WTC11 (cell line): Measurements from ENCODE around the gene CALML4. TPM values are rescaled to one million over a fixed set of nuclear protein-coding genes. Genes with fewer than 3 reads are reported as not detected.

ENCODE experiments used
- ATAC-seq: fragments of 200-7000 bp; cut with Tn5 transposase; 2 replicates; pipeline ENCODE4 v1.10.0; 2021; ENCODE audit warnings: mild to moderate bottlenecking, moderate library complexity
- CTCF ChIA-PET: fragments of 300-600 bp; sonication (Branson Sonifier 250); formaldehyde crosslinking; loops from one replicate; lab custom pipeline; 2021; ENCODE audit warnings: antibody characterized with exemption; lab: Charles Lee
- POLR2A ChIA-PET: fragments of 350-600 bp; sonication (Branson Sonifier 250); formaldehyde crosslinking; loops from one replicate; lab custom pipeline; 2021; ENCODE audit warnings: antibody characterized with exemption; lab: Charles Lee
- DNase-seq: peaks from one replicate; pipeline ENCODE4 v3.0.0; 2021; ENCODE audit warnings: low spot score
- H3K27ac Mint-ChIP-seq: 2 replicates; pipeline ENCODE4 v1.8.0; 2021; ENCODE audit warnings: mixed read lengths
- H3K27me3 Mint-ChIP-seq: 2 replicates; pipeline ENCODE4 v1.8.0; 2021; ENCODE audit warnings: low read depth, mild to moderate bottlenecking, moderate library complexity, mixed read lengths
- H3K36me3 Mint-ChIP-seq: 2 replicates; pipeline ENCODE4 v1.8.0; 2021; ENCODE audit warnings: mixed read lengths
- H3K4me1 Mint-ChIP-seq: 2 replicates; pipeline ENCODE4 v1.8.0; 2022; ENCODE audit warnings: mixed read lengths
- H3K4me3 Mint-ChIP-seq: 2 replicates; pipeline ENCODE4 v1.8.0; 2021; ENCODE audit warnings: mild to moderate bottlenecking, moderate library complexity, mixed read lengths
- H3K9me3 Mint-ChIP-seq: 2 replicates; pipeline ENCODE4 v1.8.0; 2021; ENCODE audit warnings: mixed read lengths
- EMX1 ChIP-seq: fragments of 250-450 bp; sonication (Bioruptor Pico); IDR thresholded peaks from 2 replicates; pipeline ENCODE4 v1.8.0; 2021; ENCODE audit warnings: mild to moderate bottlenecking
- GRHL2 ChIP-seq: fragments of 250-450 bp; sonication (Bioruptor Pico); IDR thresholded peaks from 2 replicates; pipeline ENCODE4 v1.8.0; 2022; ENCODE audit warnings: mild to moderate bottlenecking, moderate library complexity; ENCODE audit not compliant: insufficient replicate concordance, severe bottlenecking
- IRF2 ChIP-seq: sonication (generic); formaldehyde crosslinking; IDR thresholded peaks from 2 replicates; pipeline ENCODE4 v1.8.0; 2022; ENCODE audit warnings: low read depth, missing genetic modification reagents, borderline replicate concordance
- total RNA-seq: library from RNA; stranded (reverse); gene quantifications from 3 replicates; pipeline ENCODE4 v1.2.3, GENCODE V29; 2021
- TF ChIP-seq, protein P1 (sequence below): sonication (generic); formaldehyde crosslinking; IDR thresholded peaks from 2 replicates; pipeline ENCODE4 v1.8.0; 2023; ENCODE audit warnings: missing genetic modification reagents
- TF ChIP-seq, protein P2 (sequence below): sonication (generic); formaldehyde crosslinking; IDR thresholded peaks from 2 replicates; pipeline ENCODE4 v1.8.1; 2022; ENCODE audit warnings: missing genetic modification reagents, borderline replicate concordance
- TF ChIP-seq, protein P3 (sequence below): sonication (generic); formaldehyde crosslinking; IDR thresholded peaks from 2 replicates; pipeline ENCODE4 v1.8.0; 2023; ENCODE audit warnings: mild to moderate bottlenecking, missing genetic modification reagents
- TF ChIP-seq, protein P4 (sequence below): fragments of 250-450 bp; sonication (Bioruptor Pico); IDR thresholded peaks from 2 replicates; pipeline ENCODE4 v1.9.0; 2021; ENCODE audit warnings: mild to moderate bottlenecking, borderline replicate concordance
- TF ChIP-seq, protein P5 (sequence below): sonication (generic); formaldehyde crosslinking; IDR thresholded peaks from 2 replicates; pipeline ENCODE4 v1.8.0; 2023; ENCODE audit warnings: missing genetic modification reagents, mild to moderate bottlenecking, borderline replicate concordance
- TF ChIP-seq, protein P6 (sequence below): fragments of 250-450 bp; sonication (Bioruptor Pico); IDR thresholded peaks from 2 replicates; pipeline ENCODE4 v1.9.0; 2021; ENCODE audit warnings: moderate library complexity, mild to moderate bottlenecking, inconsistent platforms, borderline replicate concordance
- TF ChIP-seq, protein P7 (sequence below): sonication (generic); formaldehyde crosslinking; IDR thresholded peaks from 2 replicates; pipeline ENCODE4 v1.8.1; 2022; ENCODE audit warnings: low read depth, mild to moderate bottlenecking, moderate library complexity, missing genetic modification reagents, borderline replicate concordance

Gene CALML4
- total RNA-seq, 1 experiment from 2014 or later = 9.8 TPM

DNA sequence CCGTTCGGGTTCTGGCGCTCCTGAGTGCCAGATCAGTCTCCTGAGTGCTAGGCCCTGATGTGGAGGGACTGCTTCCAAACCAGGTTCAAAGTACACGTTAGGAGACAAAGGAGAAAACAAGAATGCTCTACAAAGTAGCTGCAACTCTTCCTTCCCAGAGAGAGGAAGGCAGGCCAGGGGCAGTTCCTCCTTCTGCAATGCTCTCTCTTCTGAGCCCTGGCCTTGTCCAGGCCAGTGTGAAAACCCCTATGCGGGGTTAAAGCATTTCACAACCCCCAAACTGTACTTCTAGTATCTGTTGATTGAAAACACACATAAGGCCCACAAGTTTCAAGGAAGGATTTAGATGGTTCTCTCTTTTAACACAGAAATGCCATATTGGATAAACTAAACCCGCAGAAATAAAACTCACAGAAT is 9.7 kb upstream of the CALML4 start (continued):
- no peak for TF ChIP-seq EMX1 (CRISPR knock-in tag)
- TF ChIP-seq GRHL2 (CRISPR knock-in tag) = no peak
- TF ChIP-seq, protein P1, sequence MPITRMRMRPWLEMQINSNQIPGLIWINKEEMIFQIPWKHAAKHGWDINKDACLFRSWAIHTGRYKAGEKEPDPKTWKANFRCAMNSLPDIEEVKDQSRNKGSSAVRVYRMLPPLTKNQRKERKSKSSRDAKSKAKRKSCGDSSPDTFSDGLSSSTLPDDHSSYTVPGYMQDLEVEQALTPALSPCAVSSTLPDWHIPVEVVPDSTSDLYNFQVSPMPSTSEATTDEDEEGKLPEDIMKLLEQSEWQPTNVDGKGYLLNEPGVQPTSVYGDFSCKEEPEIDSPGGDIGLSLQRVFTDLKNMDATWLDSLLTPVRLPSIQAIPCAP (CRISPR knock-in tag) = no peak
- TF ChIP-seq, protein P2, sequence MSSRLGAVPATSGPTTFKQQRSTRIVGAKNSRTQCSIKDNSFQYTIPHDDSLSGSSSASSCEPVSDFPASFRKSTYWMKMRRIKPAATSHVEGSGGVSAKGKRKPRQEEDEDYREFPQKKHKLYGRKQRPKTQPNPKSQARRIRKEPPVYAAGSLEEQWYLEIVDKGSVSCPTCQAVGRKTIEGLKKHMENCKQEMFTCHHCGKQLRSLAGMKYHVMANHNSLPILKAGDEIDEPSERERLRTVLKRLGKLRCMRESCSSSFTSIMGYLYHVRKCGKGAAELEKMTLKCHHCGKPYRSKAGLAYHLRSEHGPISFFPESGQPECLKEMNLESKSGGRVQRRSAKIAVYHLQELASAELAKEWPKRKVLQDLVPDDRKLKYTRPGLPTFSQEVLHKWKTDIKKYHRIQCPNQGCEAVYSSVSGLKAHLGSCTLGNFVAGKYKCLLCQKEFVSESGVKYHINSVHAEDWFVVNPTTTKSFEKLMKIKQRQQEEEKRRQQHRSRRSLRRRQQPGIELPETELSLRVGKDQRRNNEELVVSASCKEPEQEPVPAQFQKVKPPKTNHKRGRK (CRISPR knock-in tag) = no peak
- TF ChIP-seq, protein P3, sequence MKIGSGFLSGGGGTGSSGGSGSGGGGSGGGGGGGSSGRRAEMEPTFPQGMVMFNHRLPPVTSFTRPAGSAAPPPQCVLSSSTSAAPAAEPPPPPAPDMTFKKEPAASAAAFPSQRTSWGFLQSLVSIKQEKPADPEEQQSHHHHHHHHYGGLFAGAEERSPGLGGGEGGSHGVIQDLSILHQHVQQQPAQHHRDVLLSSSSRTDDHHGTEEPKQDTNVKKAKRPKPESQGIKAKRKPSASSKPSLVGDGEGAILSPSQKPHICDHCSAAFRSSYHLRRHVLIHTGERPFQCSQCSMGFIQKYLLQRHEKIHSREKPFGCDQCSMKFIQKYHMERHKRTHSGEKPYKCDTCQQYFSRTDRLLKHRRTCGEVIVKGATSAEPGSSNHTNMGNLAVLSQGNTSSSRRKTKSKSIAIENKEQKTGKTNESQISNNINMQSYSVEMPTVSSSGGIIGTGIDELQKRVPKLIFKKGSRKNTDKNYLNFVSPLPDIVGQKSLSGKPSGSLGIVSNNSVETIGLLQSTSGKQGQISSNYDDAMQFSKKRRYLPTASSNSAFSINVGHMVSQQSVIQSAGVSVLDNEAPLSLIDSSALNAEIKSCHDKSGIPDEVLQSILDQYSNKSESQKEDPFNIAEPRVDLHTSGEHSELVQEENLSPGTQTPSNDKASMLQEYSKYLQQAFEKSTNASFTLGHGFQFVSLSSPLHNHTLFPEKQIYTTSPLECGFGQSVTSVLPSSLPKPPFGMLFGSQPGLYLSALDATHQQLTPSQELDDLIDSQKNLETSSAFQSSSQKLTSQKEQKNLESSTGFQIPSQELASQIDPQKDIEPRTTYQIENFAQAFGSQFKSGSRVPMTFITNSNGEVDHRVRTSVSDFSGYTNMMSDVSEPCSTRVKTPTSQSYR = no peak
- TF ChIP-seq, protein P4, sequence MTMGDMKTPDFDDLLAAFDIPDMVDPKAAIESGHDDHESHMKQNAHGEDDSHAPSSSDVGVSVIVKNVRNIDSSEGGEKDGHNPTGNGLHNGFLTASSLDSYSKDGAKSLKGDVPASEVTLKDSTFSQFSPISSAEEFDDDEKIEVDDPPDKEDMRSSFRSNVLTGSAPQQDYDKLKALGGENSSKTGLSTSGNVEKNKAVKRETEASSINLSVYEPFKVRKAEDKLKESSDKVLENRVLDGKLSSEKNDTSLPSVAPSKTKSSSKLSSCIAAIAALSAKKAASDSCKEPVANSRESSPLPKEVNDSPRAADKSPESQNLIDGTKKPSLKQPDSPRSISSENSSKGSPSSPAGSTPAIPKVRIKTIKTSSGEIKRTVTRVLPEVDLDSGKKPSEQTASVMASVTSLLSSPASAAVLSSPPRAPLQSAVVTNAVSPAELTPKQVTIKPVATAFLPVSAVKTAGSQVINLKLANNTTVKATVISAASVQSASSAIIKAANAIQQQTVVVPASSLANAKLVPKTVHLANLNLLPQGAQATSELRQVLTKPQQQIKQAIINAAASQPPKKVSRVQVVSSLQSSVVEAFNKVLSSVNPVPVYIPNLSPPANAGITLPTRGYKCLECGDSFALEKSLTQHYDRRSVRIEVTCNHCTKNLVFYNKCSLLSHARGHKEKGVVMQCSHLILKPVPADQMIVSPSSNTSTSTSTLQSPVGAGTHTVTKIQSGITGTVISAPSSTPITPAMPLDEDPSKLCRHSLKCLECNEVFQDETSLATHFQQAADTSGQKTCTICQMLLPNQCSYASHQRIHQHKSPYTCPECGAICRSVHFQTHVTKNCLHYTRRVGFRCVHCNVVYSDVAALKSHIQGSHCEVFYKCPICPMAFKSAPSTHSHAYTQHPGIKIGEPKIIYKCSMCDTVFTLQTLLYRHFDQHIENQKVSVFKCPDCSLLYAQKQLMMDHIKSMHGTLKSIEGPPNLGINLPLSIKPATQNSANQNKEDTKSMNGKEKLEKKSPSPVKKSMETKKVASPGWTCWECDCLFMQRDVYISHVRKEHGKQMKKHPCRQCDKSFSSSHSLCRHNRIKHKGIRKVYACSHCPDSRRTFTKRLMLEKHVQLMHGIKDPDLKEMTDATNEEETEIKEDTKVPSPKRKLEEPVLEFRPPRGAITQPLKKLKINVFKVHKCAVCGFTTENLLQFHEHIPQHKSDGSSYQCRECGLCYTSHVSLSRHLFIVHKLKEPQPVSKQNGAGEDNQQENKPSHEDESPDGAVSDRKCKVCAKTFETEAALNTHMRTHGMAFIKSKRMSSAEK (CRISPR knock-in tag) = no peak
- TF ChIP-seq, protein P5, sequence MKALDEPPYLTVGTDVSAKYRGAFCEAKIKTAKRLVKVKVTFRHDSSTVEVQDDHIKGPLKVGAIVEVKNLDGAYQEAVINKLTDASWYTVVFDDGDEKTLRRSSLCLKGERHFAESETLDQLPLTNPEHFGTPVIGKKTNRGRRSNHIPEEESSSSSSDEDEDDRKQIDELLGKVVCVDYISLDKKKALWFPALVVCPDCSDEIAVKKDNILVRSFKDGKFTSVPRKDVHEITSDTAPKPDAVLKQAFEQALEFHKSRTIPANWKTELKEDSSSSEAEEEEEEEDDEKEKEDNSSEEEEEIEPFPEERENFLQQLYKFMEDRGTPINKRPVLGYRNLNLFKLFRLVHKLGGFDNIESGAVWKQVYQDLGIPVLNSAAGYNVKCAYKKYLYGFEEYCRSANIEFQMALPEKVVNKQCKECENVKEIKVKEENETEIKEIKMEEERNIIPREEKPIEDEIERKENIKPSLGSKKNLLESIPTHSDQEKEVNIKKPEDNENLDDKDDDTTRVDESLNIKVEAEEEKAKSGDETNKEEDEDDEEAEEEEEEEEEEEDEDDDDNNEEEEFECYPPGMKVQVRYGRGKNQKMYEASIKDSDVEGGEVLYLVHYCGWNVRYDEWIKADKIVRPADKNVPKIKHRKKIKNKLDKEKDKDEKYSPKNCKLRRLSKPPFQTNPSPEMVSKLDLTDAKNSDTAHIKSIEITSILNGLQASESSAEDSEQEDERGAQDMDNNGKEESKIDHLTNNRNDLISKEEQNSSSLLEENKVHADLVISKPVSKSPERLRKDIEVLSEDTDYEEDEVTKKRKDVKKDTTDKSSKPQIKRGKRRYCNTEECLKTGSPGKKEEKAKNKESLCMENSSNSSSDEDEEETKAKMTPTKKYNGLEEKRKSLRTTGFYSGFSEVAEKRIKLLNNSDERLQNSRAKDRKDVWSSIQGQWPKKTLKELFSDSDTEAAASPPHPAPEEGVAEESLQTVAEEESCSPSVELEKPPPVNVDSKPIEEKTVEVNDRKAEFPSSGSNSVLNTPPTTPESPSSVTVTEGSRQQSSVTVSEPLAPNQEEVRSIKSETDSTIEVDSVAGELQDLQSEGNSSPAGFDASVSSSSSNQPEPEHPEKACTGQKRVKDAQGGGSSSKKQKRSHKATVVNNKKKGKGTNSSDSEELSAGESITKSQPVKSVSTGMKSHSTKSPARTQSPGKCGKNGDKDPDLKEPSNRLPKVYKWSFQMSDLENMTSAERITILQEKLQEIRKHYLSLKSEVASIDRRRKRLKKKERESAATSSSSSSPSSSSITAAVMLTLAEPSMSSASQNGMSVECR = no peak

DNA sequence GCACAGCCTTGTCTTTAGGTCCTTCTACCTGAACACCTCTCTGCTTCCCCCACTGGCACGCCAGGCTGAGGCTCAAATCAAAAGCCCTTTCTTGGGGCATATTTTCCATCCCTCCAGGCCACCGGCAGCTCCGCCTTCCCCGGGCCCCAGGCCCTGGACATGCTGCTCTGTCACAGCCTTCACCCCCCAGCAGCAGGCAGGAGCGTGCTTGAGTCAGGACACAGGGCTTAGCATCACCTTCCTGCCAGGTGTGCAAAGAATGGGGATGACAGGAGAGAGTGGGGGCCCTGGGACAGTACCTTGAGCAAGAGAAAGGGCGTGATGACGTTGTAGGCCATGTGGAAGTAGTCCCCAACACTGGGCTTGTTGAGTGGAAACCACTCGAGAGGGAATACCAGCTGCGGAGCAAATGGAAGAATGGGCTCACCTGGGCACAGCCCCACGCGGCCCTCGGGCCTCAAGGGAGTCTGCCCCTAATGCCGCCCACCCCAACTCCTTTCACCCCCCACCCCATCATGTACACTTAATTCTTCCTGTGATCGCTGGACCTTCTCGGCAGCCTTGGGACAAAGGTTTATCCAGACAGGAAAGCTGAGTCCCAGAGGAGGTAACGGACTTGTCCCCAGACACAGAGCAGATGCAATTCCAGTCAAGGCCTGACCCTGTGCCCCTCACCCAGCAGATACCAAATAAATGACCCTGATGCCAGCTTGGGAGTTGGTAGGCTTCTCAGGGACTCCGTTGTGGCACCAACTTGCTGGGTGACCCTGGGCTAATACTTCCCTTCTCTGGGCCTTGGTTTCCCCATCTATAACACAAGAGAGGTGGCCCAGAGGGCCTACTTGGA is 9.1 kb upstream of the CALML4 start:
- DNase-seq (no peak), ATAC-seq (no peak)
- no peak overlapping the region for H3K4me3 Mint-ChIP-seq
- CTCF ChIA-PET = interaction anchor here (1.1 kb wide), 1 partner anchor 39 kb away, joined by 3 read pairs; no protein-coding TSS in a partner anchor
- H3K27me3 Mint-ChIP-seq = no peaks in the 10 kb centered on the region
- peaks cover 27% of the 10 kb centered on the region for H3K36me3 Mint-ChIP-seq
- peaks cover 3% of the 10 kb centered on the region for H3K4me1 Mint-ChIP-seq
- no peaks in the 10 kb centered on the region for H3K9me3 Mint-ChIP-seq
- POLR2A ChIA-PET = no interaction called here
- H3K27ac Mint-ChIP-seq = no peak overlapping the region
- TF ChIP-seq, protein P6, sequence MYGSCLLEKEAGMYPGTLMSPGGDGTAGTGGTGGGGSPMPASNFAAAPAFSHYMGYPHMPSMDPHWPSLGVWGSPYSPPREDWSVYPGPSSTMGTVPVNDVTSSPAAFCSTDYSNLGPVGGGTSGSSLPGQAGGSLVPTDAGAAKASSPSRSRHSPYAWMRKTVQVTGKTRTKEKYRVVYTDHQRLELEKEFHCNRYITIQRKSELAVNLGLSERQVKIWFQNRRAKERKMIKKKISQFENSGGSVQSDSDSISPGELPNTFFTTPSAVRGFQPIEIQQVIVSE (CRISPR knock-in tag) = no peak
- TF ChIP-seq, protein P7, sequence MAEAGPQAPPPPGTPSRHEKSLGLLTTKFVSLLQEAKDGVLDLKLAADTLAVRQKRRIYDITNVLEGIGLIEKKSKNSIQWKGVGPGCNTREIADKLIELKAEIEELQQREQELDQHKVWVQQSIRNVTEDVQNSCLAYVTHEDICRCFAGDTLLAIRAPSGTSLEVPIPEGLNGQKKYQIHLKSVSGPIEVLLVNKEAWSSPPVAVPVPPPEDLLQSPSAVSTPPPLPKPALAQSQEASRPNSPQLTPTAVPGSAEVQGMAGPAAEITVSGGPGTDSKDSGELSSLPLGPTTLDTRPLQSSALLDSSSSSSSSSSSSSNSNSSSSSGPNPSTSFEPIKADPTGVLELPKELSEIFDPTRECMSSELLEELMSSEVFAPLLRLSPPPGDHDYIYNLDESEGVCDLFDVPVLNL (CRISPR knock-in tag) = no peak
- TF ChIP-seq IRF2 (CRISPR knock-in tag) = no peak
- TF ChIP-seq, protein P5 = no peak
